H9 (cell line): ENCODE data around the gene CD164. TPM values are rescaled to one million over a fixed set of nuclear protein-coding genes. Genes with fewer than 3 reads are reported as not detected.

Source experiments
- DNase-seq: peaks from one replicate; pipeline ENCODE4 v3.0.0-alpha.2; 2017
- H2AFZ ChIP-seq: one replicate; pipeline ENCODE4 v1.6.1; 2013; ENCODE audit warnings: mild to moderate bottlenecking, low read length, control low read depth, moderate library complexity
- H2AK5ac ChIP-seq: 2 replicates; pipeline ENCODE4 v1.6.1; 2013; ENCODE audit warnings: low read length, control low read depth, mixed read lengths; ENCODE audit not compliant: insufficient read length
- H2BK120ac ChIP-seq: one replicate; pipeline ENCODE4 v1.6.1; 2013; ENCODE audit warnings: low read depth, mild to moderate bottlenecking, low read length, control low read depth, inconsistent platforms; ENCODE audit not compliant: poor library complexity, severe bottlenecking
- H2BK12ac ChIP-seq: 2 replicates; pipeline ENCODE4 v1.6.1; 2013; ENCODE audit warnings: low read length, control low read depth, mixed read lengths, low read depth; ENCODE audit not compliant: insufficient read length
- H2BK15ac ChIP-seq: 2 replicates; pipeline ENCODE4 v1.6.1; 2013; ENCODE audit warnings: low read depth, low read length, control low read depth
- H2BK20ac ChIP-seq: one replicate; pipeline ENCODE4 v1.6.1; 2013; ENCODE audit warnings: low read depth, mild to moderate bottlenecking, low read length, control low read depth, inconsistent platforms; ENCODE audit not compliant: poor library complexity, severe bottlenecking
- H2BK5ac ChIP-seq: 2 replicates; pipeline ENCODE4 v1.6.1; 2013; ENCODE audit warnings: low read length, control low read depth, mixed read lengths; ENCODE audit not compliant: insufficient read length
- H3K14ac ChIP-seq: 2 replicates; pipeline ENCODE4 v1.6.1; 2013; ENCODE audit warnings: low read length, control low read depth; ENCODE audit not compliant: insufficient read depth
- H3K18ac ChIP-seq: 2 replicates; pipeline ENCODE4 v1.6.1; 2013; ENCODE audit warnings: low read depth, mild to moderate bottlenecking, mixed read lengths, low read length, control low read depth; ENCODE audit not compliant: insufficient read length
- H3K23ac ChIP-seq: 2 replicates; pipeline ENCODE4 v1.6.1; 2013; ENCODE audit warnings: low read length, control low read depth, mixed read lengths, low read depth; ENCODE audit not compliant: insufficient read length
- H3K23me2 ChIP-seq: 2 replicates; pipeline ENCODE4 v1.6.1; 2013; ENCODE audit warnings: low read depth, mild to moderate bottlenecking, mixed read lengths, low read length, control low read depth; ENCODE audit not compliant: insufficient read length, poor library complexity, severe bottlenecking
- H3K27ac ChIP-seq: 2 replicates; pipeline ENCODE4 v1.5.1; 2013; ENCODE audit warnings: low read length, control low read depth, mixed read lengths, low read depth; ENCODE audit not compliant: insufficient read length
- H3K27me3 ChIP-seq: 2 replicates; pipeline ENCODE4 v1.6.1; 2013; ENCODE audit warnings: low read length, control low read depth, inconsistent platforms; ENCODE audit not compliant: insufficient read depth
- H3K4ac ChIP-seq: 2 replicates; pipeline ENCODE4 v1.6.1; 2013; ENCODE audit warnings: low read depth, mild to moderate bottlenecking, control low read depth, inconsistent platforms, low read length, moderate library complexity
- H3K4me1 ChIP-seq: 2 replicates; pipeline ENCODE4 v1.6.1; 2013; ENCODE audit warnings: low read length, control low read depth, inconsistent platforms; ENCODE audit not compliant: insufficient read depth
- H3K4me2 ChIP-seq: 2 replicates; pipeline ENCODE4 v1.6.1; 2013; ENCODE audit warnings: low read length, control low read depth, mixed read lengths; ENCODE audit not compliant: insufficient read length, insufficient read depth
- H3K56ac ChIP-seq: 2 replicates; pipeline ENCODE4 v1.6.1; 2013; ENCODE audit warnings: low read depth, mild to moderate bottlenecking, mixed read lengths, low read length, control low read depth; ENCODE audit not compliant: insufficient read length
- H3K79me1 ChIP-seq: 2 replicates; pipeline ENCODE4 v1.6.1; 2013; ENCODE audit warnings: low read depth, mild to moderate bottlenecking, moderate library complexity, low read length, control low read depth, inconsistent platforms; ENCODE audit not compliant: insufficient read depth, poor library complexity, severe bottlenecking
- H3K79me2 ChIP-seq: 2 replicates; pipeline ENCODE4 v1.6.1; 2013; ENCODE audit warnings: low read length, control low read depth, inconsistent platforms; ENCODE audit not compliant: insufficient read depth
- H3K9ac ChIP-seq: 2 replicates; pipeline ENCODE4 v1.6.1; 2013; ENCODE audit warnings: low read length, control low read depth, mixed read lengths; ENCODE audit not compliant: insufficient read length; ENCODE audit errors: extremely low read depth
- H3K9me3 ChIP-seq: one replicate; pipeline ENCODE4 v1.6.1; 2013; ENCODE audit warnings: low read depth, low read length, inconsistent platforms; ENCODE audit not compliant: control insufficient read depth
- H3T11ph ChIP-seq: one replicate; pipeline ENCODE4 v1.6.1; 2013; ENCODE audit warnings: mild to moderate bottlenecking, low read length, control low read depth, inconsistent platforms
- H4K20me1 ChIP-seq: one replicate; pipeline ENCODE4 v1.6.1; 2013; ENCODE audit not compliant: control insufficient read depth, insufficient read length, insufficient read depth
- H4K5ac ChIP-seq: 2 replicates; pipeline ENCODE4 v1.6.1; 2013; ENCODE audit warnings: low read depth, mild to moderate bottlenecking, mixed read lengths, low read length, control low read depth; ENCODE audit not compliant: insufficient read length
- H4K8ac ChIP-seq: replicated peaks from 2 replicates; pipeline ENCODE4 v1.6.1; 2013; ENCODE audit warnings: low read length, control low read depth, mixed read lengths, low read depth; ENCODE audit not compliant: insufficient read length
- H4K91ac ChIP-seq: 2 replicates; pipeline ENCODE4 v1.6.1; 2013; ENCODE audit warnings: low read depth, mild to moderate bottlenecking, moderate library complexity, mixed read lengths, low read length, control low read depth; ENCODE audit not compliant: insufficient read length
- H3K27ac Mint-ChIP-seq, 3 experiments: 2 replicates in 2 of 3; 3 replicates in 1 of 3; pipeline ENCODE4 v1.8.0; 2020 to 2021; ENCODE audit warnings: mixed read lengths in 3 of 3, mild to moderate bottlenecking in 1 of 3, moderate library complexity in 1 of 3
- H3K27me3 Mint-ChIP-seq: 2 replicates; pipeline ENCODE4 v1.8.0; 2021; ENCODE audit warnings: low read depth, mild to moderate bottlenecking, moderate library complexity, mixed read lengths
- H3K36me3 Mint-ChIP-seq, 3 experiments: 2 replicates in 2 of 3; 3 replicates in 1 of 3; pipeline ENCODE4 v1.8.0; 2020 to 2021; ENCODE audit warnings: low read depth in 3 of 3, mixed read lengths in 3 of 3; ENCODE audit not compliant: insufficient read depth in 1 of 3
- H3K4me1 Mint-ChIP-seq, 2 experiments: 2 replicates each; pipeline ENCODE4 v1.8.0; 2020; ENCODE audit warnings: mixed read lengths in 2 of 2
- H3K4me3 Mint-ChIP-seq, 2 experiments: 2 replicates in 1 of 2; 3 replicates in 1 of 2; pipeline ENCODE4 v1.8.0; 2020 to 2021; ENCODE audit warnings: mild to moderate bottlenecking in 2 of 2, mixed read lengths in 2 of 2, moderate library complexity in 1 of 2
- H3K9me3 Mint-ChIP-seq, 2 experiments: 2 replicates in 1 of 2; 3 replicates in 1 of 2; pipeline ENCODE4 v1.8.0; 2020; ENCODE audit warnings: mild to moderate bottlenecking in 2 of 2, mixed read lengths in 2 of 2, moderate library complexity in 1 of 2
- CTCF ChIP-seq: fragments of 200-600 bp; sonication (generic); conservative IDR thresholded peaks from 3 replicates; pipeline ENCODE4 v1.8.0; 2021; ENCODE audit warnings: antibody characterized with exemption, mild to moderate bottlenecking
- WGBS: extraction: QIAGEN DNeasy Blood & Tissue Kit; methylation state at CpG from one replicate; pipeline ENCODE4 v1.1.7; 2013; ENCODE audit warnings: missing lambda C conversion rate, low lambda C conversion rate, mixed read lengths; ENCODE audit not compliant: insufficient read length; ENCODE audit errors: extremely low coverage; 5-methylcytosine and 5-hydroxymethylcytosine counted together
- total RNA-seq: library from RNA; stranded (reverse); gene quantifications from 2 replicates; pipeline ENCODE4 v1.2.1, GENCODE V29; 2021

CD164 gene
- total RNA-seq, 1 experiment from 2014 or later: 130 TPM

GRCh38 chr6:109417646-109418045, 35.4 kb upstream of the CD164 start:
- Mint-ChIP-seq H3K36me3 (no peaks in the 10 kb centered on the region), H3K4me3 (no peak overlapping the region), H3K9me3 (peaks cover 0 to 5% of the 10 kb centered on the region in 2 experiments; a peak in 1 of 5 replicates), H3K27me3 (peaks cover 3% of the 10 kb centered on the region), H3K4me1 (peaks cover 0 to 2% of the 10 kb centered on the region in 2 experiments; a peak in 1 of 4 replicates), H3K27ac (no peak overlapping the region)
- Histone ChIP-seq H2AFZ (no peak overlapping the region), H2BK120ac (no peak overlapping the region), H2AK5ac (no peak overlapping the region), H2BK20ac (no peak overlapping the region), H3K9ac (no peak overlapping the region), H3T11ph (no peak overlapping the region), H3K27me3 (no peaks in the 10 kb centered on the region), H3K9me3 (no peaks in the 10 kb centered on the region), H2BK12ac (no peak overlapping the region), H3K18ac (no peak overlapping the region), H3K4me1 (no peaks in the 10 kb centered on the region), H3K14ac (no peak overlapping the region), H3K23me2 (no peaks in the 10 kb centered on the region), H3K4me2 (no peak overlapping the region), H2BK5ac (no peak overlapping the region), H4K5ac (no peak overlapping the region), H3K4ac (no peak overlapping the region), H2BK15ac (no peak overlapping the region), H3K23ac (no peak overlapping the region), H4K20me1 (no peaks in the 10 kb centered on the region), H3K79me1 (no peaks in the 10 kb centered on the region), H3K79me2 (no peaks in the 10 kb centered on the region), H3K27ac (no peak overlapping the region), H3K56ac (no peak overlapping the region), H4K8ac (no peak overlapping the region), H4K91ac (no peak overlapping the region)
- no peak for TF ChIP-seq CTCF
- no peak for DNase-seq
- no CpG with 5 or more reads among the region's 4 CpGs for WGBS
